OCI-LY7 (cell line): ENCODE results near the gene RHOD.

ENCODE experiments used
- EZH2phosphoT487 ChIP-seq: fragments of 200-600 bp; sonication (generic); IDR thresholded peaks from 2 replicates; pipeline ENCODE4 v1.6.1; 2018; ENCODE audit warnings: low read depth, borderline replicate concordance, mild to moderate bottlenecking, mixed run types, antibody characterized with exemption, low read length, moderate library complexity, mixed read lengths
- TF ChIP-seq, protein P1 (sequence below): fragments of 200-600 bp; sonication (generic); conservative IDR thresholded peaks from 2 replicates; pipeline ENCODE4 v1.5.1; 2014; ENCODE audit warnings: mild to moderate bottlenecking, antibody characterized with exemption, low read length, moderate library complexity, mixed read lengths

GRCh38 chr11:67085617-67086016 lies 29.0 kb downstream of the RHOD start:
- TF ChIP-seq, protein P1, sequence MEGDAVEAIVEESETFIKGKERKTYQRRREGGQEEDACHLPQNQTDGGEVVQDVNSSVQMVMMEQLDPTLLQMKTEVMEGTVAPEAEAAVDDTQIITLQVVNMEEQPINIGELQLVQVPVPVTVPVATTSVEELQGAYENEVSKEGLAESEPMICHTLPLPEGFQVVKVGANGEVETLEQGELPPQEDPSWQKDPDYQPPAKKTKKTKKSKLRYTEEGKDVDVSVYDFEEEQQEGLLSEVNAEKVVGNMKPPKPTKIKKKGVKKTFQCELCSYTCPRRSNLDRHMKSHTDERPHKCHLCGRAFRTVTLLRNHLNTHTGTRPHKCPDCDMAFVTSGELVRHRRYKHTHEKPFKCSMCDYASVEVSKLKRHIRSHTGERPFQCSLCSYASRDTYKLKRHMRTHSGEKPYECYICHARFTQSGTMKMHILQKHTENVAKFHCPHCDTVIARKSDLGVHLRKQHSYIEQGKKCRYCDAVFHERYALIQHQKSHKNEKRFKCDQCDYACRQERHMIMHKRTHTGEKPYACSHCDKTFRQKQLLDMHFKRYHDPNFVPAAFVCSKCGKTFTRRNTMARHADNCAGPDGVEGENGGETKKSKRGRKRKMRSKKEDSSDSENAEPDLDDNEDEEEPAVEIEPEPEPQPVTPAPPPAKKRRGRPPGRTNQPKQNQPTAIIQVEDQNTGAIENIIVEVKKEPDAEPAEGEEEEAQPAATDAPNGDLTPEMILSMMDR: no peak
- TF ChIP-seq EZH2phosphoT487: no peak
